Gastrocnemius medialis (tissue), 4 donors: ENCODE measurements around the gene WDR46.

Experiments
- CTCF ChIP-seq, 5 experiments: fragments of 450-650 bp in 3 of 5; fragments of 200-600 bp in 2 of 5; sonication (generic) in 2 of 5; IDR thresholded peaks in 4 of 5; conservative IDR thresholded peaks in 1 of 5; 1 replicate in 4 of 5; 2 replicates in 1 of 5; pipeline ENCODE4 v1.5.1; 2016 to 2019; ENCODE audit warnings: antibody characterized with exemption in 5 of 5, mild to moderate bottlenecking in 3 of 5, moderate library complexity in 3 of 5
- POLR2A ChIP-seq, 2 donors: fragments of 450-650 bp; IDR thresholded peaks; one replicate each; pipeline ENCODE4 v1.6.1; 2017; ENCODE audit warnings: antibody characterized with exemption in 2 of 2, mild to moderate bottlenecking in 2 of 2, moderate library complexity in 2 of 2

GRCh38 chr6:33272275-33273128, 16.5 kb downstream of the WDR46 start:
- TF ChIP-seq CTCF (IDR thresholded peaks at IDR 0.05 in 4 of 5, conservative IDR thresholded peaks at IDR 0.05 in 1 of 5): no peak
- TF ChIP-seq POLR2A (IDR thresholded peaks at IDR 0.05): no peak
